Astrocyte (in vitro differentiated cells and primary cell): ENCODE measurements around the gene STIM1.

Source experiments
- EZH2 ChIP-seq: IDR thresholded peaks from 2 replicates; pipeline ENCODE4 v1.6.1; 2012; ENCODE audit warnings: mild to moderate bottlenecking, low read length, inconsistent platforms; ENCODE audit not compliant: insufficient read depth
- TF ChIP-seq, protein P1 (sequence below): IDR thresholded peaks from 2 replicates; pipeline ENCODE4 v1.5.1; 2011; ENCODE audit warnings: low read depth, mild to moderate bottlenecking, inconsistent platforms, low read length, moderate library complexity; ENCODE audit not compliant: insufficient read depth

DNA sequence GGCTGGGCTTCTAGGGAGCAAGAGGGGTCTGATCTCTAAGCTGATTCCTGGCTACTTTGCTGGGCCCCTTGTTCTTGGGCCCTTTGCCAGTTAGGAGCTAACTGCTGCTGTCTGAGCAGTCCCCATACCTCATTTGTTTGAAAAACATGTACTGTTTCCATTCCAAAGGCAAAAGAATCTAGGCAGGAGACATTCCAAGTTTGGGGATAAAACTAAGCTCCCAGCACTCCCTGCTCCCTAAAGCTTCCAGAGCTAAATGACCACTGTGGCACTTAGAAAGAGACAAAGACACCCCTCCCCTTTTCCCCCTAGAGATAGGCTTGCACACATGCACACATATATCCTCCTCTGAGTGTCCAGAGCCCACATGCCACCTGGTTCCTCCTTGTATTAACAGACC lies 216.4 kb downstream of the STIM1 start:
- no peak for TF ChIP-seq EZH2
- TF ChIP-seq, protein P1, sequence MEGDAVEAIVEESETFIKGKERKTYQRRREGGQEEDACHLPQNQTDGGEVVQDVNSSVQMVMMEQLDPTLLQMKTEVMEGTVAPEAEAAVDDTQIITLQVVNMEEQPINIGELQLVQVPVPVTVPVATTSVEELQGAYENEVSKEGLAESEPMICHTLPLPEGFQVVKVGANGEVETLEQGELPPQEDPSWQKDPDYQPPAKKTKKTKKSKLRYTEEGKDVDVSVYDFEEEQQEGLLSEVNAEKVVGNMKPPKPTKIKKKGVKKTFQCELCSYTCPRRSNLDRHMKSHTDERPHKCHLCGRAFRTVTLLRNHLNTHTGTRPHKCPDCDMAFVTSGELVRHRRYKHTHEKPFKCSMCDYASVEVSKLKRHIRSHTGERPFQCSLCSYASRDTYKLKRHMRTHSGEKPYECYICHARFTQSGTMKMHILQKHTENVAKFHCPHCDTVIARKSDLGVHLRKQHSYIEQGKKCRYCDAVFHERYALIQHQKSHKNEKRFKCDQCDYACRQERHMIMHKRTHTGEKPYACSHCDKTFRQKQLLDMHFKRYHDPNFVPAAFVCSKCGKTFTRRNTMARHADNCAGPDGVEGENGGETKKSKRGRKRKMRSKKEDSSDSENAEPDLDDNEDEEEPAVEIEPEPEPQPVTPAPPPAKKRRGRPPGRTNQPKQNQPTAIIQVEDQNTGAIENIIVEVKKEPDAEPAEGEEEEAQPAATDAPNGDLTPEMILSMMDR, result no peak
